SKM-1 treated with dmso at 0.1 percent for 144 hours (cell line): ENCODE measurements around the gene SREK1IP1.

Experiments
- DNase-seq: peaks from one replicate; lab custom pipeline; 2025; ENCODE audit not compliant: unreplicated experiment; lab: John Stamatoyannopoulos, UW

Gene SREK1IP1

DNA sequence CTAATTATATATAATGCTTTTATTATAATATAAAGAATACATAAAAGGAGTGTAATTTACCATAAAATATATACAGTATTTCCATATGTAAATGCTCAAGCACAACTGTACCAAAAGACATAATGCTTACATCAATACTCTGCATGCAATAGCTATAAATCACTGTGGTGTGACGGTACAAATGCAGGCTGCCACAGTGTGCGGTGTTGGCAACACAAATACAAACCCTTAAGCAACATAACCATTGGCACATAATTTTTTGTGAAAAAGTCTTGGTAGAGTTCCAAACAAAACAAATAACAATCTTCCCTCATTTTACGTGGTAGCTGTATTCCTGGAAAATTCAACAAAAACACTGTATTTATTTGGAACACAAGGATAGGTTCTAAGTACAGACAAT lies 80.1 kb downstream of the SREK1IP1 start:
- DNase-seq: no peak

DNA sequence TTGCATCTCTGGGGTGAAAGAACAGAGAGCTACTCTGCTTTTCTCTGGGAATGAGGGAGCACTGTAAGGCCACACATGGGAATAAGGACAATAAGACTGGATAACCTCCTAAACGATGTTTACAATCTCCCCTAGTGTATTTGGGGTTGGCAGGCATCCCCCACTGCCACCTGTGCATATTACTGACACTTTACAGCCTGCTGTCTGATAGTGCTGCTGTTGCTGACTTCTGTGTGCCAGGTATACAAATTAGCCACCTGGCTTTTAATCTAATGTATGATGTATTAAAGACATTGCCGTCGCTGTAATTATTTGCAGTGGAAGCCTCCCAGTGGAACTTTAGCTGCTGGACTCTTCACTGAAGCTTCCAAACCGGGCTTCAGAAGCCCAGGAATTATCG lies 82.6 kb downstream of the SREK1IP1 start:
- no peak for DNase-seq

DNA sequence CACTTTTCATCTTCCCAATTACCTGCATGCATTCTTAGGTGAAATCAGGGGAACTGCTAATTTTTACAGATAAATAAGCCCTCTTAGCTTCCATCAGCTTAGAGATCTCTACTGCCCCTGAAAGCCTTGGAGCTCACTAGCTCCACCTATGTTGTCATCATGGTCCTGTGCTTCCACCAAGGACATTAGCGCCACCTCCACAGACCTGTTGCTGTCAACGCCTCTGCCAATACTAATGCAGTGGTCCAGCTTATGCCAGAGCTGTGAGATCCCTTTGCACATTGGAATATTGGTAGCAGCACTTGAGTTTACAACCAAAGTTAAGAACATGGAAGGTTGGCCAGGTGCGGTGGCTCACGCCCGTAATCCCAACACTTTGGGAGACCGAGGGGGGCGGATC lies 85.9 kb downstream of the SREK1IP1 start:
- DNase-seq: no peak

DNA sequence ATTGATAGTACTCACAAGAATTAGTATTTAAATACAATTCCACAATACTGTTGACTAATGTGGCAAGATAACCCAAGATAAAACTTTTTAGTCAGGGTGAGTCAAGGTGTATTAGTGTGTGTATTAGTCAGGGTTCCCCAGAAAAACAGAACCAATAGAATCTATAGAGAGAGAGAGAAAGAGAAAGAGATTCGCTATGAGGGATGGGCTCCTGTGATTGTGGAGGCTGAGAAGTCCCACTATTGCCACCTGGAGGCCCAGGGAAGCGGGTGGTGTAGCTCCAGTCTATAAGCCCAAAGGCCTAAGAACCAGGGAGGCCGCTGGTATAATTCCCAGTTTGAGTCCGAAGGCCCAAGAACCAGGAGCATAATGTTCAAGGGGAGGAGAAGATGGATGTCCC lies 88.2 kb downstream of the SREK1IP1 start:
- no peak for DNase-seq

DNA sequence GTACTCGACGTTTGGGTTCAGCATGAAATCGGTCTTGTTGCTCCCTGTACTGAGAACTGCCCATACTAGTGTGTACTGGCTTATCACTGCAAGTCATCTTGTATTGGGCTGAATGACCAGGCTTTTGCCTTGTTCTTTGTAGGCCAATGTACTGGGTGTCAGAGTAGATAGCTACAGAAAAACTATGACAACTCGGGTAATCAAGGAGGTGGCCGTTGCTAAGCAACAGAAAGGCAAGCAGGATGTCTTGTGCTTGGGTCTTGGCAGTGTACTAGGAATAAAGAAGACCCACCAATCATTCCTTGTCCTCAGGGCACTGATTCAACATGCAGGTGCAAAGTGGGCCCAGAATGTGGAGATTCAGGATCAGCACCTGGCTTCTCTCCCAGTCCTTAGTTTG lies 90.1 kb downstream of the SREK1IP1 start:
- no peak for DNase-seq

DNA sequence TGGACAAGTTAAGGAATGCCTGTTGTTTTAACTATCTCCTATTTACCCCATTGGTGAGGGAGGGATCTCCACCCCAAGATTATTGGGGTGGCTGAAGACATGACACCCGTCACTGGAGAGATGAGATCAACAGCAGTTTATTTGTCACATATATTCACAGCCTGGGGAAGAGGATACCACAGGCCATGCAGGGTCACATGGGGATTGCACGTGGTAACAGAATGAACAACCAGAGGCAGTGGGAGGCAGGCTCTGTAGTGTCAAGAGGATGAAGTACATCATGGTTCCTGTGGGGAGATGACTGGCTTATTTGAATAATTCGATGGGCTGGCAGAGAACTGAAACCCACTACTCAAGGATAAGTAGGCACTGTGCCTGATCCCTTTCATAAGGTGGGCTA lies 96.8 kb downstream of the SREK1IP1 start:
- DNase-seq: no peak

DNA sequence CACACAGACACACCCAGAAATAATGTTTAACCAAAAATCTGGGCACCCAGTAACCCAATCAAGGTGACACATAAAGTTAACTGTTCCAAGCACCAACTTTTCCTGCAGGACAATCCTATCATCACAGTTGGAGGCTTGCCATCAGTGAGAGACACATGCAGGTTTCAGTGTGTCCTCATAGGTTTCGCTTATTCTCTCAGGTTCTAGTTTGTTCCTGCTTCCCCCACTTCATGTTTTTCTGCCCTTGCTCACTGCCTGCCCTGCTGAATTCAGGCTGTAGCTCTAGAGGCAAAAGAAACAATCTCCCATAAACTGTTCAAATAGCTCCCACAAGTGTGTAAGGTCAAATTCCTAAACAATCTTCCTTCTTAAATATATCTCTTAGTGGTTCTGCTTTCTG lies 98.2 kb downstream of the SREK1IP1 start:
- DNase-seq: no peak
